ENCODE data around the gene SCMH1. TPM values are rescaled to one million over a fixed set of nuclear protein-coding genes. Genes with fewer than 3 reads are reported as not detected.

SCMH1 gene
- total RNA-seq, 1 donor from 2014 or later, result 44.0 TPM

DNA sequence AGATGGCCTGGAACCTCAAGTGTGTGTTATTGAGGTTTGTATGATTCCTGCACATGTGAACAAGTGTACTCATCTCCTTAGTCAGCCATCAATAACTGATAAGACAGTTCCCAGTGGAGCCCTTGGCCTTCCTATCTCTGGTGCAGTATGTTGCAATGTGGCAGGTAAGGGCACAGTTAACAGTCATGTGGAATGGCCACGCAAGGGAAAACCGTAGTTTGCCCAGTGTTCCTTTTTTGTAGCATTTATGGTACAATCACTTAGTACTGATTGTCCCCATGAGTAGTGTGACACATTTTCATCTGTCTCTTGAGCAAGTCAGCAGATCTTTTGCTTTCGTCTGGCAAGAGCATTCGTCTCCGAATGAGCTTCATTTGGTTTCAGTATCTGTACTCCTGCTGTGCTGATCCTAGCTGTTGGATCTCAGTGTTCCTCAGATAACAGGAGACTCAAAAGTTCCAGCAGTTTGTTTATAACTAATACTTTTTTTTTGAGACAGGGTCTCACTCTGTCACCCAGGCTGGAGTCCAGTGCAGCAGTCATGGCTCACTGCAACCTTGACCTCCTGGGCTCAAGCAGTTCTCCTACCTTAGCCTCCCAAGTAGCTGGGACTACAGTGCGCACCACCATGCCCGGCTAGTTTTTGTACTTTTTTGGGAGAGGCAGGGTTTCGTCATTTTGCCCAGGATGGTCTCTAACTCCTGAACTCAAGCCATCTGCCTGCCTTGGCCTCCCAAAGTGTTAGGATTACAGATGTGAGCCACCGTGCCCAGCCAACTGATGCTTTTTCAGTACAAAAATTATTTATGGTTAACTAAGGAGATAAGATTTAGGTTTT is 254.4 kb downstream of the SCMH1 start:
- ATAC-seq, result peak; percentile 57
- intact Hi-C loops (cut with micrococcal nuclease), result no loop called here

DNA sequence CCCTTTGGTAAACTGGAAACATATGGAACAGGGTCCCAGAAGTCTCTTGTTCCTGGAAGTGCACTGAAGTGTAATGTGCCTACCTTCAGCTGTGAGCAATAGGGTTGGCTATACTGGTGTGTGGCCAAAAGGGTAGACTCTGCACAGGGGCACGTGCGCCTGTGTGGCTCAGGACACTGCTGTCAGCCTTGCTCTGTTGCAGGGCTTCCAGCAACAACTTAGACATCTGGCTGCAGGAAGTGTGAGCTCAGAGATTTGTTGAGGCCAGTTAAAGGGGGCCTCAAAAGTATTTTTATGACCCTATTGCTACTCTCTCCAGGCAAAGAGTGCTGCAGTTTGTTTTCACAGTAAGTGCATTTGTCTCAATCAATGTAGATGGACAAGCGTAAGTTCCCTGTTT is 255.2 kb downstream of the SCMH1 start:
- intact Hi-C loops (cut with micrococcal nuclease), result no loop called here
- ATAC-seq (peak; percentile 81), DNase-seq (no peak)

More for the DNA sequence above, 254.4 kb downstream of the SCMH1 start:
- no peak for DNase-seq

DNA sequence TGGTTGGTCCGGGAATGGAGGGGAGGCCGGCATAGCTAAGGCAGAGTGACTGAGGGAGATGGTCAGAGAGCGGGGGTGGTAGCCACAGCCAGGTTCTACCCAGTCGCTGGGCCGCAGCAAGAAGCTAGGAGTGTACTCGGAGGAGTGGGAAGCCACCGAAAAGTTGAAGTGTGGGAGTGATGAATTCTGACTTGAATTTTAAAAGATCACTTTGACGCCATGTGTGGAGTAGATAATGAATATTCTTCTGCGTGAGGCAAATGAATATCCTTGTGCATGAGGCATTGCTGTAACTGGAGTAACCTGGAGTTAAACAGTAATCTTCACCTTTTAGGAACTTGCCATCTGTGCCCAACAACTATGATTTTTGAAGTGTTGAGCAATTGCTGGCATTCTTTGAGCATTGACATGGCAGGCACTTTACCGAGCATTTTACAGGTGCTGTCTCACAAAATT is 255.8 kb downstream of the SCMH1 start:
- intact Hi-C loops (cut with micrococcal nuclease), result no loop called here
- ATAC-seq, result no peak
- DNase-seq, result no peak

DNA sequence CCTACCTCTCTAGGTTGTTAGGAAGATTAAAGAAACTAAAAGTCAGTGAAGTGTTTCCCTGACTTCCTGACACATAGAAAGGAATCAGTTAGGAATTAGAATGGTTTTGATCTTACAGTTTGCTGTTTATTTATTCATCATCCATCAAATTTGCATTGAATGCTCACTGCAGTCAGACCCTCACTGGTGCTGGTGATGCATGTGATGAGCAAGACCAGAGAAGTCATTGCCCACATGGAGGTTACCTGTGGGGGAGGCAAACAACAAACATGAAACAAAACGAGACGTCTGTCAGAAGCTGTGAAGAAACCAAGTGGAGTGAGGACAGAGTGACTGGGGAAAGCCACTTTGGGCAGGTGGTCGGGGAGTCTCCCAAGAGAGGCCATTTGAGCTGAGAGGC is 256.2 kb downstream of the SCMH1 start:
- intact Hi-C loops (cut with micrococcal nuclease), result no loop called here
- ATAC-seq (no peak), DNase-seq (no peak)

DNA sequence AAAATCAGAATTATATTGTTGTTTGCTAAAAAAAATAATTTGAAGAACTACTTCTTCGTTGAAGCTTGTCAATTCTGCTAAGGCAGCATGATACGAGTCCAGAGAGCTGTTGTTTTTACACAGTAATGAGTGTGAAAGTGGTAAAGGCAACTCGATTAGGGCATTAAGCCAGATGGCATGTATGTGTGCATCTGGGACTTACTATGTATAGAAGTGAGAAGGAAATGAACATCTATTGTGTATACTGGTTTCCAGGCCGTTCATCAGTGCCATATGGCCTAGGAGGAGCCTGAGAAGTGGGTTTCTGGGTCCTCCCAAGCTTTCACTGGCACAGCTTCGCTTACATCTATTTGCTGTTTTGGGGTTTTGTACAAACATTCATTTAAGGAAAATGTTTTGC is 256.9 kb downstream of the SCMH1 start:
- ATAC-seq (no peak), DNase-seq (no peak)
- intact Hi-C loops (cut with micrococcal nuclease), result no loop called here

DNA sequence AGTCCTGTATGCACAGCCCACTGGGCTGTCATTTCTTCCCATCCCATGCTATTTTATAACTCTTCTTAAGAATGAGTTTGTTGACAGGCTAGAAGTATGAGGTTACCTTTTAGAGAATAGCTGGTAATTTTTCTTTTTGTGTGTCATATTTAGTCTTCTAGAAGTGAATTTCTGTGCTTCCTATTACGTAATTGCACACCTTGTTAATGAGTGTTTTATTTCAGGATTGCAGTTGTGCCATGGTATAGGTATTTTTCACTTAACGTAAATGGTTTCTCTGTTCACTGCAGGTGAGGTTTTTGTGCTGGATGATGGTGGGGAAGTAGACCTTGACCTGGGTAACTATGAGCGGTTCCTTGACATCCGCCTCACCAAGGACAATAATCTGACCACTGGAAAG is 257.6 kb downstream of the SCMH1 start:
- ATAC-seq (no peak), DNase-seq (no peak)
- intact Hi-C loops (cut with micrococcal nuclease), result no loop called here

DNA sequence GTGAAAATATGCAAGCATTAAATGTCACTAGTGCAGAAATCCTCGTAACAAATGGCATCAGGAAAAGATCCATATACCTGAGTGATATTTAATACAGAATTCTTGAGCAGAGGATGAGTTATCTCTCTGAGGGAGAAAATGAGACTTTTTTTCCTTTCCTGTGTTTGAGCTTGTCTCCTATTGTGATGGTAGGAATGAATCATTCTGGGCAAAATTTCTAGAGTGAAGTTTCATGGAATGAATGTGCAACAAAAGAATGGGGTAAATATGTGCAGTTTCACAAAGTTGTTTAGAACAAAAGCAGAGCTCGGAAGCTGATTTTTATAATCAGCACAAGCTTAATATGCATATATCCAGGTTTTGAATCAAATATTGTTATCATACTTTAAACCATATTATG is 258.0 kb downstream of the SCMH1 start:
- intact Hi-C loops (cut with micrococcal nuclease), result no loop called here
- ATAC-seq (no peak), DNase-seq (no peak)

DNA sequence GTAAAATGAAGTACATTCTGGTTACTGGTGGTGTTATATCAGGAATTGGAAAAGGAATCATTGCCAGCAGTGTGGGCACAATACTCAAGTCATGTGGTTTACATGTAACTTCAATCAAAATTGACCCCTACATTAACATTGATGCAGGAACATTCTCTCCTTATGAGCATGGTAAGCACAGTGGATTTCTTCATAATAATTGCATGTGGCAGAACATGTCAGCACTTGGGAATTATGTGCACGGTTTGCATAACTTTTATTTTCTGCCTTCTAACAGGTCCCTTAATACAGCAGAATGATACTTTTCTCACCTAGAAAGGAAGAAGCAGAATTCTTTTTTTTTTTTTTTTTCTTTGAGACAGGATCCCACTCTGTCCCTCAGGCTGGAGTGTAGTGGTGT is 258.8 kb downstream of the SCMH1 start:
- no peak for DNase-seq
- intact Hi-C loops (cut with micrococcal nuclease), result no loop called here
- ATAC-seq, result no peak

DNA sequence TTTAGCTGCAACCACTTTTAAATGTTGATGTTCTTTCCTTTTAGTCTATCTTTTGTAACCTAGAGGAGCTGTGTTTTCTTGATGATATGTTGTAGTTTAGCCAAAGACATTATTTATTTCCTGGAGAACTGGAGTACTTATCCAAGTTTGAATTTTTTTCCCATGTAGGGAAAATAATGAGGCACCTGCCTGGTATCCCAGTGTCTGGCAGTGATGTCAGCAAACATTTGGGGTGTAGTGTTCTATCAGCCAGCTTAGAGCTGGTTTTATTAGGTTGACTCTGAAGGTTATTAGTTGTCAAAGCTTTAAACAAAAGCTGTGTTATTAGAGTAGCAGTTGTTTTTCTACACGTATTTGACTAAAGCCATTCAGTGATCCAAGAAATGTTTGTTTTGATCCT is 259.4 kb downstream of the SCMH1 start:
- DNase-seq (no peak), ATAC-seq (no peak)
- intact Hi-C loops (cut with micrococcal nuclease), result no loop called here

DNA sequence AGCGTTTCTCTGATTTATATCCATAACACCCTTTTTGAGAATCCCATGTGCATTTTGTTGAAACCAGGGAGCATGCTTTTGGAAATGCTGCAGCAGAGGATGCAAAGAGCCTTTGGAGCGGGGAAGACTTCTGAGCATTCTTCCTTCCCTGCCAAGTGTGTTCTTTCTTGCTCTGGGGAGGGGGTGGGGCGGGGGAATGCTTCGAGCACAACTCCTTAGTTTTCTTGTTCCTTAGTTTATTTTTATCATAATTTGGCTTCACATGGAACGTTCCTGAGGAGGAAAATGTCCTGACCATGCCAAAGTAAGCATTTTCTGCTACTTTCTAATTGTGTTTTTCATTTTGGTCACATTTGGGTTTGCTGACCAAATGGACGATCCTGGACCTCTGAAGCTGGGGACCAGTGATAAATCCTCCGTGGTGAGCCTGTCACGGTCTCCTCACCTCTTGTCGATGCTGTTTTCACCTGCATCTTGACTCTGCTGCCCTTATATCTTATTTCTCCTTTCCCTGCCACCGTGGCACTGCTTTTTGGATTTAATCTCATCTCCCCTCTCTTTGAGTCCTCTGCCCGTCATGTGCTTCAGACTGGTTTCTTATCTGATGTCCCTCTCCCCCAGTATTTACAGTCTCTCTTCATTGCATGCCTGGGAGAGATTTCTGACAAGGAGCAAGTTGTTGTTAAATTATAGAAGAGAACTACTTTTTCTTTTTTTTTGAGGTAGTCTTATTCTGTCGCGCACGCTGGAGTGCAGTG is 260.2 kb downstream of the SCMH1 start:
- no peak for ATAC-seq
- no peak for DNase-seq
- intact Hi-C loops (cut with micrococcal nuclease), result no loop called here

DNA sequence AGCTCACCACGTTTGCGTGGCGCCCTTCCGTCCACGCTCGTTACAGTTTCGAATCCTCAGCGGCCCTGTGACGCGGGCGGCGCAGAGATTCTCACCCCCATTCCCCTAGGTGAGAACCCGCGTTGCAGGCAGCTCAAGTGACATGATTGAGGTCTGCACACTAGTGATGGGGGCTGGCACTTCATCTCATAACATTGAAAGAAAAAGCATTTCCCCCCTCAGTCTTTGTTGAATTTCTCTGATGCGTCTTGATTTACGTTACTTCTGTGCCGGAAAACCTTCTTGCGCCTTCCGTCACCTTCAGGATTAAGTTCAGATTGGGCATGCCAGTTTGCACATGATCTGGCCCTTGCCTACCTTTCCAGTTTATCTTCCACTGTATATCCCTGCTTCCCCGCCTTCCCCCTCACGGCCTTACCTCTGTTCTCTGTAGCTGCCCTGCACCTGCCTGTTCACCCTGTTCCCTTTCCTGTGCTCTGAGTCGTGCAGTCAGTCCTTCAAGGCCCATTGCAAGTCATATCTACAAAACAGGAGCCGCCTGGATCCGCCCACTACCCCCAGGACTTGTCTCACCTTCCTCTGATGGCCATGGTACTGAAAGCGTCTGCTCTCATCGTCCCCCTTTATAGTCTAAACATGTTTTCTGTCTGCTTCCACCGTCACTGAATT is 261.5 kb downstream of the SCMH1 start:
- DNase-seq, result no peak
- intact Hi-C loops (cut with micrococcal nuclease), result no loop called here
- no peak for ATAC-seq

DNA sequence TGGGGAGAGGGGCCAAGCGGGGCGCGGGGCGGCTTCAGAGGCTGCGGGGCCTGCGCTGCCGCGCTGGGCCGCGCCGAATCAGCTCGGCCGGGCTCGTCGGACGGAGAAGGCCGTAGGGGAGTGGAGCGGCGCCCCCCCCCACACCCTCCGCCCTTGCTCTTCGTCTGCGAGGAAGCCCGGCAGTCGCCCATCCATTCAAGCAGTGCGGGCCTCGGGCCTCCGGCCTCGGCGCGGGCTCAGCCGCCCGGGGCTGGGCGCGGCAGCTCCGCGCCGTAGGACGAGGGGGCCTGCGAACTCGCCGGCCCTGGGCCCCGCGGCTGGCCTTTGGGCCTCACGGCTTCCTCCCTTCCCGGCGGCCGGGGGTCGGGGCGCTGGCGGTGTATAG is 262.0 kb downstream of the SCMH1 start:
- intact Hi-C loops (cut with micrococcal nuclease), result no loop called here
- ATAC-seq, result peak; percentile 11
- no peak for DNase-seq

DNA sequence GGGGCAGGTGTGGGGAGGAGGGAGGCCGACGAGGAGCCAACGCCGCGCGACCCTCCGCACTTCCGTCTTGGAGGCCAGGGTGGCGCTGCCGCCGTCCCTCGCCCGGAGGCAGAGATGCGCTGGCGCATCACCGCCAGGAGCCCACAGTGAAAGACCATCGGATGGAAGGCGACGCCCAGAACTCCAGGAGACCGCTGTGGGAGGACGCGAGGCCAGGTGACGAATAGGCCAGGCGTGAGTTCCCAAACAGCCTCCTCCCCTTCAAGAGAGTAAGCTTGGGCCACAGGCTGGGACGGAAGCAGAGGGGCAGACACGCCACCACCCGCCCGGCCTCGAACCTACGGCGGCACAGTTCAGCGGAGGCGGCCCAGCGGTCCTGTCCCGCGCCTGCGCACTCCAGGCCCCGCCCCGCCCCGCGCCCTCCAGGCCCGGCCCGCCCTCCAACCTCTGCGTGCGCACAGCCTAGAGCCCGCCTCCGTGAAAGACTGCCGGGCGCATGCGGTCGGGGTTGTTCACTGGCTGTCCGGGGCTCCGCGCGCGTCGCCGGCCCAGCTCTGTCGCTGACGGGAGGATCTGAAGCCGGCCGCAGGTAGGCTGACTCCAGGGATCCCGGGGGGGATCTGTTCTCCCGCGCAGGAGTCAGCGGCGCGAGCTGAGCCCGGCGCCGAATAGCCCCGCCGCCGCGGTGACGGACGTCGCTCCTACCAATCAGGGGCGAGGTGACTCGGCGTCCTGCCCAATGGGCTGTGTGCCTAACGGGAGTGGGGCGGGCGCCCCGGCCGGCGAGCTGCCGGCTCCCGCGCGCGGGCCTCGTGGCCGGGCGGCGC is 262.7 kb downstream of the SCMH1 start, which contains the start of gene CTPS1:
Gene CTPS1 (plus strand): TSS at position 456 of the 827 bp plus-strand sequence. CDS start 3,595 bp downstream, outside the sequence.
- intact Hi-C loops (cut with micrococcal nuclease), result no loop called here
- ATAC-seq, result peak; percentile 96

DNA sequence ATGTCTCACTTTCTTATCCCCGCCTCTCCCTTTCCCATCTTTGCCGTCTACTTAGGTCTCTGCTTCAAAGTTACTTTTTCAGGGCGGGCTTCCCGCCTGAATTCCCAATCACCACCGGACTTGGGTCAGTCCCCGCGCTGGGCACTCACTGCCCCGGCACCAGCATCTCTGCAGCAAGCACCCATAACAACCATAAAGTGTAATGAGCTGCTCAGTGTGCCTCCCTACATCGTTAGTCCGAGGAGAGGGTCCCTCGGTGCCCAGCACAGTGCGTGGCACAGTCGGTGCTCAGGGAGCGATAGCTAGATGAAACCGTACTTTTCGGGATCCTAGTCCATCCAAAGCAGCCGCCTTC is 263.2 kb downstream of the SCMH1 start:
- intact Hi-C loops (cut with micrococcal nuclease), result no loop called here

More for the DNA sequence above, 262.7 kb downstream of the SCMH1 start, which contains the start of gene CTPS1:
- peak; percentile 98 for DNase-seq

DNA sequence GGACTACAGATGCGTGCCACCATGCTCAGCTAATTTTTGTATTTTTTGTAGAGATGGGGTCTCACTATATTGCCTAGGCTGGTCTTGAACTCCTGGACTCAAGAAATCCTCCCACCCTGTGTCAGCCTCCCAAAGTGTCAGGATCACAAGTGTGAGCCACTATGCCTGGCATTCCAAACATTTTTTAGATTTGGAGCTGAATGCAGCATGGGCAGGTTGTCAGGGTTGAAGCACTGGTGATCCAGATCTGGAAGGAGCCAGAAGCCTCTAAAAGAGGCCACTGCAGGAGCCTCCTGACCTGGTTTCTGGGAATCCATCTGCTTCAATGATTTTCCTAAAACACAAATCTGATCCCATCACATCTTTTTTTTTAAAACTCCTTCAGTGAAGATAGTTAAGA is 264.4 kb downstream of the SCMH1 start:
- intact Hi-C loops (cut with micrococcal nuclease), result no loop called here
- ATAC-seq (no peak), DNase-seq (no peak)

More for the DNA sequence above, 263.2 kb downstream of the SCMH1 start:
- DNase-seq (no peak), ATAC-seq (no peak)
